ENCODE results near the gene SMARCE1. TPM values are rescaled to one million over a fixed set of nuclear protein-coding genes. Genes with fewer than 3 reads are reported as not detected.

The SMARCE1 gene
- 100 to 1,000 TPM; 211 to 267 (median 255) TPM for polyA plus RNA-seq (ENCODE audit: low read depth in 6 of 6)

- H3K9me3 Mint-ChIP-seq, result no peaks in the 10 kb centered on the region
- ATAC-seq (ENCODE audit: low read depth in 2 of 2) (peak; percentile 83 to 84), DNase-seq (peak; percentile 79)
- peak within 1 kb of the TSS; percentile 86 to 100 (median 98) for H3K4me3 Mint-ChIP-seq
- H3K4me1 Mint-ChIP-seq, result peaks cover 16 to 43% (median 41%) of the 10 kb centered on the region in 3 donors
- H3K36me3 Mint-ChIP-seq, result peaks cover 8 to 9% of the 10 kb centered on the region in 2 donors
- H3K27ac Mint-ChIP-seq, result peak within 1 kb of the TSS; percentile 99 to 100 (median 100)
- no peaks in the 10 kb centered on the region for H3K27me3 Mint-ChIP-seq
Observed at GRCh38 chr17:40647624-40648383, at the start of gene SMARCE1. SMARCE1 (minus strand) TSS chr17:40647818; CDS start chr17:40645802, 2,016 bp downstream.

- ATAC-seq (ENCODE audit: low read depth in 2 of 2), result no peak
- H3K27ac Mint-ChIP-seq, result no peak overlapping the region
- H3K4me1 Mint-ChIP-seq, result no peaks in the 10 kb centered on the region
- H3K27me3 Mint-ChIP-seq, result peaks cover 15 to 60% (median 33%) of the 10 kb centered on the region in 3 donors
- H3K9me3 Mint-ChIP-seq, result no peaks in the 10 kb centered on the region
- no peak overlapping the region for H3K4me3 Mint-ChIP-seq
- H3K36me3 Mint-ChIP-seq, result no peaks in the 10 kb centered on the region
- DNase-seq, result no peak
Observed at GRCh38 chr17:40697297-40697696, 49.7 kb upstream of the SMARCE1 start.

GRCh38 chr17:40696651-40697072 is 49.0 kb upstream of the SMARCE1 start:
- H3K27ac Mint-ChIP-seq, result peak overlapping the region in 1 of 6 donors; percentile 51
- no peaks in the 10 kb centered on the region for H3K4me1 Mint-ChIP-seq
- H3K36me3 Mint-ChIP-seq, result no peaks in the 10 kb centered on the region
- no peaks in the 10 kb centered on the region for H3K9me3 Mint-ChIP-seq
- ATAC-seq (ENCODE audit: low read depth in 2 of 2), result no peak
- H3K27me3 Mint-ChIP-seq, result peaks cover 15 to 66% (median 36%) of the 10 kb centered on the region in 3 donors
- no peak for DNase-seq
- H3K4me3 Mint-ChIP-seq, result no peak overlapping the region

- Mint-ChIP-seq H3K27ac (no peak overlapping the region), H3K4me1 (no peaks in the 10 kb centered on the region), H3K36me3 (no peaks in the 10 kb centered on the region), H3K9me3 (no peaks in the 10 kb centered on the region), H3K4me3 (no peak overlapping the region), H3K27me3 (peaks cover 15 to 68% (median 34%) of the 10 kb centered on the region in 3 donors)
- DNase-seq, result no peak
- ATAC-seq (ENCODE audit: low read depth in 2 of 2), result no peak
Observed at GRCh38 chr17:40695874-40696472, 48.4 kb upstream of the SMARCE1 start.

GRCh38 chr17:40694584-40694983 is 47.0 kb upstream of the SMARCE1 start:
- DNase-seq, result no peak
- H3K36me3 Mint-ChIP-seq, result no peaks in the 10 kb centered on the region

GRCh38 chr17:40687106-40687505 is 39.5 kb upstream of the SMARCE1 start:
- DNase-seq (no peak), ATAC-seq (ENCODE audit: low read depth in 2 of 2) (no peak)
- no peak overlapping the region for H3K4me3 Mint-ChIP-seq
- no peaks in the 10 kb centered on the region for H3K36me3 Mint-ChIP-seq
- H3K4me1 Mint-ChIP-seq, result no peaks in the 10 kb centered on the region
- H3K27me3 Mint-ChIP-seq, result peaks cover 6 to 26% (median 9%) of the 10 kb centered on the region in 3 donors
- no peaks in the 10 kb centered on the region for H3K9me3 Mint-ChIP-seq
- H3K27ac Mint-ChIP-seq, result no peak overlapping the region

More at GRCh38 chr17:40694584-40694983, 47.0 kb upstream of the SMARCE1 start:
- Mint-ChIP-seq H3K4me3 (no peak overlapping the region), H3K27ac (no peak overlapping the region), H3K27me3 (peaks cover 15 to 68% (median 30%) of the 10 kb centered on the region in 3 donors), H3K9me3 (no peaks in the 10 kb centered on the region), H3K4me1 (no peaks in the 10 kb centered on the region)
- no peak for ATAC-seq (ENCODE audit: low read depth in 2 of 2)

- no peak overlapping the region for H3K4me3 Mint-ChIP-seq
- no peaks in the 10 kb centered on the region for H3K4me1 Mint-ChIP-seq
- ATAC-seq (ENCODE audit: low read depth in 2 of 2) (no peak), DNase-seq (no peak)
- H3K9me3 Mint-ChIP-seq, result no peaks in the 10 kb centered on the region
- H3K27ac Mint-ChIP-seq, result no peak overlapping the region
- no peaks in the 10 kb centered on the region for H3K36me3 Mint-ChIP-seq
- H3K27me3 Mint-ChIP-seq, result peaks cover 7 to 29% (median 15%) of the 10 kb centered on the region in 3 donors
Observed at GRCh38 chr17:40686192-40686591, 38.6 kb upstream of the SMARCE1 start.

GRCh38 chr17:40680998-40681397 is 33.4 kb upstream of the SMARCE1 start:
- peaks cover 38 to 62% (median 51%) of the 10 kb centered on the region in 3 donors for H3K27me3 Mint-ChIP-seq
- H3K36me3 Mint-ChIP-seq, result no peaks in the 10 kb centered on the region
- DNase-seq, result no peak
- H3K4me3 Mint-ChIP-seq, result no peak overlapping the region
- no peak overlapping the region for H3K27ac Mint-ChIP-seq
- no peaks in the 10 kb centered on the region for H3K9me3 Mint-ChIP-seq
- no peaks in the 10 kb centered on the region for H3K4me1 Mint-ChIP-seq
- no peak for ATAC-seq (ENCODE audit: low read depth in 2 of 2)

- ATAC-seq (ENCODE audit: low read depth in 2 of 2), result no peak
- Mint-ChIP-seq H3K27ac (no peak overlapping the region), H3K9me3 (no peaks in the 10 kb centered on the region), H3K4me1 (no peaks in the 10 kb centered on the region), H3K4me3 (no peak overlapping the region), H3K36me3 (no peaks in the 10 kb centered on the region), H3K27me3 (peaks cover 44 to 73% (median 64%) of the 10 kb centered on the region in 3 donors)
- no peak for DNase-seq
Observed at GRCh38 chr17:40679523-40679907, 31.9 kb upstream of the SMARCE1 start.

- Mint-ChIP-seq H3K4me1 (no peaks in the 10 kb centered on the region), H3K4me3 (no peak overlapping the region), H3K27ac (no peak overlapping the region), H3K36me3 (no peaks in the 10 kb centered on the region), H3K27me3 (peaks cover 47 to 76% (median 69%) of the 10 kb centered on the region in 3 donors), H3K9me3 (no peaks in the 10 kb centered on the region)
- no peak for DNase-seq
- ATAC-seq (ENCODE audit: low read depth in 2 of 2), result no peak
Observed at GRCh38 chr17:40678902-40679522, 31.4 kb upstream of the SMARCE1 start.

GRCh38 chr17:40675905-40676304 is 28.3 kb upstream of the SMARCE1 start:
- no peaks in the 10 kb centered on the region for H3K4me1 Mint-ChIP-seq
- ATAC-seq (ENCODE audit: low read depth in 2 of 2) (no peak), DNase-seq (no peak)
- no peak overlapping the region for H3K4me3 Mint-ChIP-seq
- H3K9me3 Mint-ChIP-seq, result no peaks in the 10 kb centered on the region
- no peaks in the 10 kb centered on the region for H3K36me3 Mint-ChIP-seq
- H3K27ac Mint-ChIP-seq, result no peak overlapping the region
- peaks cover 41 to 66% (median 57%) of the 10 kb centered on the region in 3 donors for H3K27me3 Mint-ChIP-seq

GRCh38 chr17:40672654-40673053 is 25.0 kb upstream of the SMARCE1 start:
- Mint-ChIP-seq H3K4me1 (no peaks in the 10 kb centered on the region), H3K4me3 (no peak overlapping the region), H3K27me3 (peaks cover 36 to 62% (median 37%) of the 10 kb centered on the region in 3 donors), H3K36me3 (no peaks in the 10 kb centered on the region), H3K27ac (no peak overlapping the region), H3K9me3 (no peaks in the 10 kb centered on the region)
- DNase-seq (no peak), ATAC-seq (ENCODE audit: low read depth in 2 of 2) (no peak)

GRCh38 chr17:40671282-40671681 is 23.7 kb upstream of the SMARCE1 start:
- no peak for DNase-seq
- Mint-ChIP-seq H3K27ac (peak overlapping the region in 1 of 6 donors; percentile 55), H3K4me1 (no peaks in the 10 kb centered on the region), H3K27me3 (peaks cover 28 to 56% (median 33%) of the 10 kb centered on the region in 3 donors), H3K36me3 (no peaks in the 10 kb centered on the region), H3K4me3 (no peak overlapping the region), H3K9me3 (no peaks in the 10 kb centered on the region)
- ATAC-seq (ENCODE audit: low read depth in 2 of 2), result no peak
